PFSK-1 (cell line): ENCODE measurements around the gene KMT2C. TPM values are rescaled to one million over a fixed set of nuclear protein-coding genes. Genes with fewer than 3 reads are reported as not detected.
A peak's percentile ranks its signal among the peaks of the same experiment; 100 is the strongest.

Experiments used
- FOXP2 ChIP-seq: optimal IDR thresholded peaks from 2 replicates; pipeline ENCODE3; 2011; ENCODE audit warnings: borderline replicate concordance, control low read depth, inconsistent platforms; ENCODE audit not compliant: insufficient read depth; ENCODE audit errors: extremely low read length, extremely low read depth
- POLR2AphosphoS5 ChIP-seq: IDR thresholded peaks from 2 replicates; pipeline ENCODE4 v1.6.1; 2012; ENCODE audit warnings: low read depth, mild to moderate bottlenecking, control low read depth, low read length, moderate library complexity
- REST ChIP-seq, 2 experiments: IDR thresholded peaks; 2 replicates each; pipeline versions ENCODE4 v1.6.1 to v1.8.0; 2011 to 2012; ENCODE audit warnings: low read depth in 2 of 2, low read length in 2 of 2, control low read depth in 1 of 2, inconsistent platforms in 1 of 2, mild to moderate bottlenecking in 1 of 2, moderate library complexity in 1 of 2; ENCODE audit not compliant: insufficient read depth in 1 of 2
- SIN3A ChIP-seq: IDR thresholded peaks from 2 replicates; pipeline ENCODE4 v1.6.1; 2012; ENCODE audit warnings: mild to moderate bottlenecking, low read length, moderate library complexity, borderline replicate concordance; ENCODE audit not compliant: insufficient read depth
- TAF1 ChIP-seq: IDR thresholded peaks from 2 replicates; pipeline ENCODE4 v1.6.1; 2012; ENCODE audit warnings: low read length, control low read depth, borderline replicate concordance; ENCODE audit not compliant: insufficient read depth
- polyA plus RNA-seq: library from polyadenylated mRNA; unstranded; fragments of >200 nt; gene quantifications from one replicate; pipeline ENCODE4 v1.2.1, GENCODE V29; 2012; ENCODE audit warnings: low read depth, missing spikeins; ENCODE audit not compliant: insufficient read length

KMT2C gene
- 10.6 TPM for polyA plus RNA-seq

- peak; percentile 50; the same call in 1 of the 2 replicates for TF ChIP-seq SIN3A
- no peak for TF ChIP-seq REST (IDR thresholded peaks at IDR 0.05; ENCODE audit: insufficient read depth in 1 of 2, low read depth in 2 of 2, low read length in 2 of 2)
- no peak for TF ChIP-seq TAF1
- TF ChIP-seq POLR2AphosphoS5, result peak; percentile 53; the same call in 1 of the 2 replicates
- no peak for TF ChIP-seq FOXP2
These were observed at the start of gene KMT2C for GRCh38 chr7:152435384-152436110. TSS of gene KMT2C (minus strand) at chr7:152436003. CDS start at chr7:152435786, 217 bp downstream.

DNA sequence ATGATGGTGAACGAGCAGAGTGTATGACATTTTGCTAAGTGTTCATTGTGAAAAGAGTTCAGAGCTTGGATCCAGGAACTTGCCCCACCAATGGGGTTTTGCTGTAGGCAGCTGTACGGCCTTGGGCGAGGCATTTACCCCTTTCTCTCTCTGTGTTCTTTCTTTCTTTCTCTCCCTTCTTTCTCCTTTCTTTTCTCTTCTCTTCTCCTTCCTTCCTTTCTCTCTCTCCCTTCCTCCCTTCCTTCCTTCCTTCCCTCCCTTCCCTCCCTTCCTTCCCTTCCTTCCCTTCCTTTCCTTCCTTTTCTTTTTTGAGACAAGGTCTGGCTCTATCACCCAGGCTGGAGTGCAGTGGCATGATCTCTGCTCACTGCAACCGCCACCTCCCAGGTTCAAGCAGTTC lies 45.3 kb upstream of the KMT2C start:
- TF ChIP-seq FOXP2 (no peak), POLR2AphosphoS5 (no peak), REST (IDR thresholded peaks at IDR 0.05; ENCODE audit: insufficient read depth in 1 of 2, low read depth in 2 of 2, low read length in 2 of 2) (no peak), TAF1 (no peak), SIN3A (no peak)

GRCh38 chr7:152480664-152481063 lies 44.9 kb upstream of the KMT2C start:
- TF ChIP-seq SIN3A (no peak), REST (IDR thresholded peaks at IDR 0.05; ENCODE audit: insufficient read depth in 1 of 2, low read depth in 2 of 2, low read length in 2 of 2) (no peak), FOXP2 (no peak), TAF1 (no peak), POLR2AphosphoS5 (no peak)

GRCh38 chr7:152479595-152479994 lies 43.8 kb upstream of the KMT2C start:
- TF ChIP-seq REST (IDR thresholded peaks at IDR 0.05; ENCODE audit: insufficient read depth in 1 of 2, low read depth in 2 of 2, low read length in 2 of 2) (no peak), SIN3A (no peak), POLR2AphosphoS5 (no peak), FOXP2 (no peak), TAF1 (no peak)
